Neural cell (in vitro differentiated cells): Measurements from ENCODE around the gene SPEM3. TPM values are rescaled to one million over a fixed set of nuclear protein-coding genes. Genes with fewer than 3 reads are reported as not detected.

ENCODE experiments used
- H2AFZ ChIP-seq: fragments of 200-600, 300-800 bp; sonication (generic), shearing (Covaris generic); 2 replicates; pipeline ENCODE4 v1.6.0; 2014; ENCODE audit warnings: low read depth, mild to moderate bottlenecking, antibody characterized with exemption, low read length, moderate library complexity
- H3F3A ChIP-seq: fragments of 200-600 bp; shearing (Covaris generic); 2 replicates; pipeline ENCODE4 v1.6.1; 2016; ENCODE audit warnings: mild to moderate bottlenecking, moderate library complexity, mixed read lengths, antibody characterized with exemption, low read length; ENCODE audit not compliant: insufficient read depth, poor library complexity, severe bottlenecking
- H3K27ac ChIP-seq: fragments of 200-600, 300-800 bp; sonication (generic), shearing (Covaris generic); 2 replicates; pipeline ENCODE4 v1.5.1; 2014; ENCODE audit warnings: mild to moderate bottlenecking, low read length, moderate library complexity
- H3K27me3 ChIP-seq: fragments of 300-800, 200-600 bp; sonication (generic), shearing (Covaris generic); 2 replicates; pipeline ENCODE4 v1.6.0; 2014; ENCODE audit warnings: mild to moderate bottlenecking, low read depth, low read length, moderate library complexity; ENCODE audit not compliant: insufficient read depth
- H3K36me3 ChIP-seq: fragments of 300-800, 200-600 bp; sonication (generic), shearing (Covaris generic); 2 replicates; pipeline ENCODE4 v1.5.1; 2014; ENCODE audit warnings: mild to moderate bottlenecking, antibody characterized with exemption, low read length, moderate library complexity; ENCODE audit not compliant: insufficient read depth
- H3K4me2 ChIP-seq: fragments of 300-800, 200-600 bp; sonication (generic), shearing (Covaris generic); 2 replicates; pipeline ENCODE4 v1.6.0; 2014; ENCODE audit warnings: mild to moderate bottlenecking, low read length
- H3K4me3 ChIP-seq: fragments of 300-800, 200-600 bp; sonication (generic), shearing (Covaris generic); 2 replicates; pipeline ENCODE4 v1.5.1; 2014; ENCODE audit warnings: mild to moderate bottlenecking, low read length, moderate library complexity
- H3K79me2 ChIP-seq: fragments of 200-600 bp; shearing (Covaris generic); replicated peaks from 2 replicates; pipeline ENCODE4 v1.6.0; 2014; ENCODE audit warnings: mild to moderate bottlenecking, low read length, moderate library complexity; ENCODE audit not compliant: insufficient read depth
- H3K9ac ChIP-seq: fragments of 300-800, 200-600 bp; sonication (generic), shearing (Covaris generic); 2 replicates; pipeline ENCODE4 v1.6.1; 2016; ENCODE audit warnings: mild to moderate bottlenecking, low read length, mixed read lengths
- H3K9me2 ChIP-seq: fragments of 200-600 bp; shearing (Covaris generic); 2 replicates; pipeline ENCODE4 v1.6.1; 2016; ENCODE audit warnings: mild to moderate bottlenecking, low read length, mixed read lengths; ENCODE audit not compliant: insufficient read depth
- H3K9me3 ChIP-seq: fragments of 200-600, 300-800 bp; sonication (generic), shearing (Covaris generic); 2 replicates; pipeline ENCODE4 v1.6.1; 2016; ENCODE audit warnings: mild to moderate bottlenecking, mixed run types, low read length, moderate library complexity, mixed read lengths
- H4K20me1 ChIP-seq: fragments of 200-600 bp; shearing (Covaris generic); 2 replicates; pipeline ENCODE4 v1.6.1; 2016; ENCODE audit warnings: mild to moderate bottlenecking, mixed run types; ENCODE audit not compliant: insufficient read depth
- EP300 ChIP-seq: fragments of 450-650 bp; conservative IDR thresholded peaks from 2 replicates; pipeline ENCODE4 v1.6.1; 2014; ENCODE audit warnings: antibody characterized with exemption, mild to moderate bottlenecking, moderate library complexity; ENCODE audit not compliant: poor library complexity, severe bottlenecking
- EZH2 ChIP-seq: fragments of 200-600, 300-800 bp; shearing (Covaris generic), sonication (generic); IDR thresholded peaks from 2 replicates; pipeline ENCODE4 v1.6.1; 2014; ENCODE audit warnings: antibody characterized with exemption, low read length, borderline replicate concordance, mild to moderate bottlenecking; ENCODE audit not compliant: insufficient read depth, poor library complexity, severe bottlenecking
- MXI1 ChIP-seq: fragments of 450-650 bp; conservative IDR thresholded peaks from 2 replicates; pipeline ENCODE4 v1.6.1; 2014; ENCODE audit warnings: antibody characterized with exemption, mild to moderate bottlenecking; ENCODE audit not compliant: poor library complexity, severe bottlenecking
- POLR2AphosphoS5 ChIP-seq: IDR thresholded peaks from 2 replicates; pipeline ENCODE4 v1.6.1; 2012
- RAD21 ChIP-seq: fragments of 450-650 bp; conservative IDR thresholded peaks from 2 replicates; pipeline ENCODE4 v1.6.1; 2014; ENCODE audit warnings: antibody characterized with exemption, mild to moderate bottlenecking, moderate library complexity
- REST ChIP-seq: IDR thresholded peaks from 2 replicates; pipeline ENCODE4 v1.6.1; 2012; ENCODE audit warnings: borderline replicate concordance
- SMC3 ChIP-seq: fragments of 450-650 bp; conservative IDR thresholded peaks from 2 replicates; pipeline ENCODE4 v1.6.1; 2014; ENCODE audit warnings: antibody characterized with exemption, mild to moderate bottlenecking, moderate library complexity; ENCODE audit not compliant: poor library complexity
- TAF1 ChIP-seq: IDR thresholded peaks from 2 replicates; pipeline ENCODE4 v1.6.1; 2012; ENCODE audit warnings: low read depth
- polyA plus RNA-seq: library from polyadenylated mRNA; depleted of rRNA; stranded (reverse); fragments of >200 nt; gene quantifications from 2 replicates; pipeline ENCODE4 v1.2.3, GENCODE V29; 2014
- TF ChIP-seq, protein P1 (sequence below): fragments of 450-650 bp; IDR thresholded peaks from 2 replicates; pipeline ENCODE4 v1.5.1; 2014; ENCODE audit warnings: antibody characterized with exemption, mild to moderate bottlenecking, moderate library complexity; ENCODE audit not compliant: poor library complexity, severe bottlenecking

SPEM3 gene
- polyA plus RNA-seq, 1 donor from 2014 or later: not detected

- Histone ChIP-seq H3K36me3 (no peaks in the 10 kb centered on the region), H3K4me3 (no peak overlapping the region), H3K9ac (no peak overlapping the region), H3K27me3 (no peaks in the 10 kb centered on the region), H3K79me2 (peaks cover 3% of the 10 kb centered on the region), H3K9me3 (no peaks in the 10 kb centered on the region), H3K27ac (no peak overlapping the region), H3F3A (no peaks in the 10 kb centered on the region), H3K4me2 (no peak overlapping the region), H3K9me2 (no peaks in the 10 kb centered on the region), H4K20me1 (no peaks in the 10 kb centered on the region), H2AFZ (no peak overlapping the region)
- TF ChIP-seq, protein P1, sequence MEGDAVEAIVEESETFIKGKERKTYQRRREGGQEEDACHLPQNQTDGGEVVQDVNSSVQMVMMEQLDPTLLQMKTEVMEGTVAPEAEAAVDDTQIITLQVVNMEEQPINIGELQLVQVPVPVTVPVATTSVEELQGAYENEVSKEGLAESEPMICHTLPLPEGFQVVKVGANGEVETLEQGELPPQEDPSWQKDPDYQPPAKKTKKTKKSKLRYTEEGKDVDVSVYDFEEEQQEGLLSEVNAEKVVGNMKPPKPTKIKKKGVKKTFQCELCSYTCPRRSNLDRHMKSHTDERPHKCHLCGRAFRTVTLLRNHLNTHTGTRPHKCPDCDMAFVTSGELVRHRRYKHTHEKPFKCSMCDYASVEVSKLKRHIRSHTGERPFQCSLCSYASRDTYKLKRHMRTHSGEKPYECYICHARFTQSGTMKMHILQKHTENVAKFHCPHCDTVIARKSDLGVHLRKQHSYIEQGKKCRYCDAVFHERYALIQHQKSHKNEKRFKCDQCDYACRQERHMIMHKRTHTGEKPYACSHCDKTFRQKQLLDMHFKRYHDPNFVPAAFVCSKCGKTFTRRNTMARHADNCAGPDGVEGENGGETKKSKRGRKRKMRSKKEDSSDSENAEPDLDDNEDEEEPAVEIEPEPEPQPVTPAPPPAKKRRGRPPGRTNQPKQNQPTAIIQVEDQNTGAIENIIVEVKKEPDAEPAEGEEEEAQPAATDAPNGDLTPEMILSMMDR: no peak
- no peak for TF ChIP-seq SMC3
- no peak for TF ChIP-seq EP300
- no peak for TF ChIP-seq EZH2
- no peak for TF ChIP-seq RAD21
- no peak for TF ChIP-seq MXI1
These were observed 38.1 kb downstream of the SPEM3 start for GRCh38 chr17:7466639-7467341.

DNA sequence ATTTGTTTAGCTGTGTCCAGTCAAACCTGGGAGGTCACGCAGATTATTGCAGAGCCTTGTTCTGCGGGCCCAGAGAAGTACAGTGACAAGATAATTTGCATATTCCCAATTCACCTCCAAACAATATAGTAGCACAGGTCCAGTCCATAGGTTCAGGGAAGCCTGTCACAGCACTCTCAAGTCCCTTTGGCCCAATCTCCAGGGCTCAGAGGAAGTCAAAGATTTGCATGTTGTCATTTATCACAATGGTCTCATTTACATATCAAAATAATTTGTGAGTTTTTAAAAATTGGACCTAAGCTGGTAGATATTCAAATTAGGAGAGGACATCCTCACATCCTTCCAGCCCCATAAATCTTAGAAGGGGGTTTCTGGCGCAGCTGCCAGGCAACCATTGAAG, 38.8 kb downstream of the SPEM3 start:
- no peaks in the 10 kb centered on the region for H3K36me3 ChIP-seq
- H4K20me1 ChIP-seq: no peaks in the 10 kb centered on the region
- peaks cover 3% of the 10 kb centered on the region for H3K79me2 ChIP-seq
- H3K9ac ChIP-seq: no peak overlapping the region
- H3F3A ChIP-seq: no peaks in the 10 kb centered on the region
- H3K4me3 ChIP-seq: no peak overlapping the region
- no peaks in the 10 kb centered on the region for H3K27me3 ChIP-seq
- H2AFZ ChIP-seq: no peak overlapping the region
- H3K9me2 ChIP-seq: no peaks in the 10 kb centered on the region
- H3K9me3 ChIP-seq: no peaks in the 10 kb centered on the region
- no peak overlapping the region for H3K27ac ChIP-seq
- H3K4me2 ChIP-seq: no peak overlapping the region
- TF ChIP-seq, protein P1: no peak
- TF ChIP-seq EP300 (no peak), RAD21 (no peak), TAF1 (no peak), POLR2AphosphoS5 (no peak), MXI1 (no peak), EZH2 (no peak), REST (no peak), SMC3 (no peak)
